Measurements from ENCODE around the gene FRG2C.

DNA sequence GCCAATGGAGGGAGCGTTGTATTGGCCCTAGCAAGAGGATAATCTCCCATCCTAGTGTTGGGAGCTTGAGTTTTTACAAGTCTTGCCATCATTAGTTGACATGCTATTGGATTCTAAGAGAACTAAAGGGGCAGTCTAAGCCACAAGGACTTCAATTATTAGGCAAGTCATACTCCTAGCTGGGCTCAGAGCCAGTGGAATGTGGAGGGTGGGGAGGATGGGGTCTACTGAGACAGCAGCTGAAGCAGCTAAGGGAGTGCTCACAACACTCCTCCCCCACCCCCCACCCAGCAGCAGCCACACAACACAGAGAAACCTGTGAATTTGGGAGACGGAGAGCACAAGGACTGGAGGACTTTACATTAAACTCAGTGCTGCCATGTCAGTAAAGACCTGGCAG is 27.9 kb downstream of the FRG2C start:
- TF ChIP-seq, protein P1, sequence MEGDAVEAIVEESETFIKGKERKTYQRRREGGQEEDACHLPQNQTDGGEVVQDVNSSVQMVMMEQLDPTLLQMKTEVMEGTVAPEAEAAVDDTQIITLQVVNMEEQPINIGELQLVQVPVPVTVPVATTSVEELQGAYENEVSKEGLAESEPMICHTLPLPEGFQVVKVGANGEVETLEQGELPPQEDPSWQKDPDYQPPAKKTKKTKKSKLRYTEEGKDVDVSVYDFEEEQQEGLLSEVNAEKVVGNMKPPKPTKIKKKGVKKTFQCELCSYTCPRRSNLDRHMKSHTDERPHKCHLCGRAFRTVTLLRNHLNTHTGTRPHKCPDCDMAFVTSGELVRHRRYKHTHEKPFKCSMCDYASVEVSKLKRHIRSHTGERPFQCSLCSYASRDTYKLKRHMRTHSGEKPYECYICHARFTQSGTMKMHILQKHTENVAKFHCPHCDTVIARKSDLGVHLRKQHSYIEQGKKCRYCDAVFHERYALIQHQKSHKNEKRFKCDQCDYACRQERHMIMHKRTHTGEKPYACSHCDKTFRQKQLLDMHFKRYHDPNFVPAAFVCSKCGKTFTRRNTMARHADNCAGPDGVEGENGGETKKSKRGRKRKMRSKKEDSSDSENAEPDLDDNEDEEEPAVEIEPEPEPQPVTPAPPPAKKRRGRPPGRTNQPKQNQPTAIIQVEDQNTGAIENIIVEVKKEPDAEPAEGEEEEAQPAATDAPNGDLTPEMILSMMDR (IDR thresholded peaks at IDR 0.05; ENCODE audit: low read length) = no peak
- TF ChIP-seq EZH2 (optimal IDR thresholded peaks at IDR 0.05; ENCODE audit: low read depth, low read length) = no peak
- TF ChIP-seq EZH2phosphoT487 (IDR thresholded peaks at IDR 0.05; ENCODE audit: low read length) = no peak
